GM21723 (cell line): Measurements from ENCODE around the gene TIMELESS.
"Not testable (repeated sequence)": the region's sequence is repeated elsewhere in the genome, so short reads cannot be mapped to it uniquely, and the experiment has no call there.

ENCODE experiments used
- ATAC-seq: cut with Tn5 transposase; IDR thresholded peaks from one replicate; pipeline ENCODE4 v1.9.1; 2021; ENCODE audit warnings: mild to moderate bottlenecking, moderate library complexity; ENCODE audit not compliant: unreplicated experiment

The TIMELESS gene

GRCh38 chr12:56448860-56449621 is at the start of gene TIMELESS:
Gene TIMELESS (minus strand): TSS chr12:56449426. CDS start chr12:56434170, 15,256 bp downstream.
- peak; percentile 95 for ATAC-seq

- ATAC-seq, result not testable (repeated sequence)
Observed at GRCh38 chr12:56498126-56498902, 49.1 kb upstream of the TIMELESS start.

GRCh38 chr12:56496704-56497103 is 47.5 kb upstream of the TIMELESS start:
- ATAC-seq, result not testable (repeated sequence)

- ATAC-seq, result not testable (repeated sequence)
Observed at GRCh38 chr12:56494481-56494880, 45.3 kb upstream of the TIMELESS start.

- ATAC-seq, result not testable (repeated sequence)
Observed at GRCh38 chr12:56494106-56494415, 44.8 kb upstream of the TIMELESS start.

GRCh38 chr12:56493409-56494105 is 44.3 kb upstream of the TIMELESS start:
- not testable (repeated sequence) for ATAC-seq

- no peak for ATAC-seq
Observed at GRCh38 chr12:56490360-56490759, 41.1 kb upstream of the TIMELESS start.

GRCh38 chr12:56488041-56488955 is 39.1 kb upstream of the TIMELESS start, which contains the start of gene GLS2:
Gene GLS2 (minus strand): TSS chr12:56488161. CDS start chr12:56488118, 43 bp downstream.
- ATAC-seq, result peak; percentile 91

GRCh38 chr12:56487448-56488040 is 38.3 kb upstream of the TIMELESS start:
- ATAC-seq, result peak; percentile 11

GRCh38 chr12:56486694-56487093 is 37.5 kb upstream of the TIMELESS start:
- no peak for ATAC-seq

- ATAC-seq, result no peak
Observed at GRCh38 chr12:56484566-56484965, 35.3 kb upstream of the TIMELESS start.

- ATAC-seq, result no peak
Observed at GRCh38 chr12:56479625-56480024, 30.4 kb upstream of the TIMELESS start.

- no peak for ATAC-seq
Observed at GRCh38 chr12:56477521-56478225, 28.4 kb upstream of the TIMELESS start.

- ATAC-seq, result no peak
Observed at GRCh38 chr12:56476972-56477432, 27.8 kb upstream of the TIMELESS start.

GRCh38 chr12:56476143-56476542 is 26.9 kb upstream of the TIMELESS start:
- ATAC-seq, result no peak

GRCh38 chr12:56474389-56474788 is 25.2 kb upstream of the TIMELESS start:
- ATAC-seq, result no peak

GRCh38 chr12:56469007-56469930 is 20.0 kb upstream of the TIMELESS start:
- no peak for ATAC-seq
